AG09319 (cell line): ENCODE measurements around the gene EYS.

Experiments
- DNase-seq: peaks from one replicate; pipeline ENCODE4 v3.0.0-alpha.2; 2010; ENCODE audit warnings: low read depth; ENCODE audit errors: extremely low read depth
- TF ChIP-seq, protein P1 (sequence below): IDR thresholded peaks from 2 replicates; pipeline ENCODE4 v1.5.1; 2011; ENCODE audit warnings: low read depth, mild to moderate bottlenecking, inconsistent platforms, low read length, moderate library complexity

Gene EYS

GRCh38 chr6:64170316-64170715, 1536.7 kb downstream of the EYS start:
- TF ChIP-seq, protein P1, sequence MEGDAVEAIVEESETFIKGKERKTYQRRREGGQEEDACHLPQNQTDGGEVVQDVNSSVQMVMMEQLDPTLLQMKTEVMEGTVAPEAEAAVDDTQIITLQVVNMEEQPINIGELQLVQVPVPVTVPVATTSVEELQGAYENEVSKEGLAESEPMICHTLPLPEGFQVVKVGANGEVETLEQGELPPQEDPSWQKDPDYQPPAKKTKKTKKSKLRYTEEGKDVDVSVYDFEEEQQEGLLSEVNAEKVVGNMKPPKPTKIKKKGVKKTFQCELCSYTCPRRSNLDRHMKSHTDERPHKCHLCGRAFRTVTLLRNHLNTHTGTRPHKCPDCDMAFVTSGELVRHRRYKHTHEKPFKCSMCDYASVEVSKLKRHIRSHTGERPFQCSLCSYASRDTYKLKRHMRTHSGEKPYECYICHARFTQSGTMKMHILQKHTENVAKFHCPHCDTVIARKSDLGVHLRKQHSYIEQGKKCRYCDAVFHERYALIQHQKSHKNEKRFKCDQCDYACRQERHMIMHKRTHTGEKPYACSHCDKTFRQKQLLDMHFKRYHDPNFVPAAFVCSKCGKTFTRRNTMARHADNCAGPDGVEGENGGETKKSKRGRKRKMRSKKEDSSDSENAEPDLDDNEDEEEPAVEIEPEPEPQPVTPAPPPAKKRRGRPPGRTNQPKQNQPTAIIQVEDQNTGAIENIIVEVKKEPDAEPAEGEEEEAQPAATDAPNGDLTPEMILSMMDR = no peak
- no peak for DNase-seq

- TF ChIP-seq, protein P1 = no peak
These were observed 1546.5 kb downstream of the EYS start for GRCh38 chr6:64160486-64160885.

GRCh38 chr6:64155063-64155462, 1552.0 kb downstream of the EYS start:
- TF ChIP-seq, protein P1 = no peak
- DNase-seq = no peak

More at GRCh38 chr6:64160486-64160885, 1546.5 kb downstream of the EYS start:
- DNase-seq = no peak

GRCh38 chr6:64146876-64147275, 1560.2 kb downstream of the EYS start:
- TF ChIP-seq, protein P1 = no peak
- DNase-seq = no peak

GRCh38 chr6:64146094-64146493, 1560.9 kb downstream of the EYS start:
- TF ChIP-seq, protein P1 = no peak
- DNase-seq = no peak

GRCh38 chr6:64145658-64146057, 1561.4 kb downstream of the EYS start:
- TF ChIP-seq, protein P1 = no peak
- DNase-seq = no peak

DNA sequence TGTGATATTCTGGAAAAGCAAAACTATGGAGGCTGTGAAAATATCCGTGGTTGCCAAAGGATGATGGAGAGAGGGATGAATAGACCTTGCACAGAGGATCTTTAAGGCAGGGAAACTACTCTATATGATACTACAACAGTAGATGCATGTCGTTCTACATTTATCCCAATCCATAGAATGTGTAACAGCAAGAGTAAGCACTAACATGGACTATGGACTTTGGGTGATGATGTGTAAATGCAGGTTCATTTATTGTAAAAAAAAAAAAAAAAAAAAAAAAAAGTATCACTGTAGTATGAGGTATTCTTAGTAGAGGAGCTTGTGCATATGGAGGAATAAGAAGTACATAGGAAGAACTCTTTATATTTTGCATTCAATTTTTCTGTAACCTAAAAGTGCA, 1563.9 kb downstream of the EYS start:
- TF ChIP-seq, protein P1 = no peak

More for the DNA sequence above, 1563.9 kb downstream of the EYS start:
- DNase-seq = no peak
